GM19463 (cell line): Measurements from ENCODE around the gene SELENOF.
"Not testable (repeated sequence)": the region's sequence is repeated elsewhere in the genome, so short reads cannot be mapped to it uniquely, and the experiment has no call there.

Experiments used
- ATAC-seq: cut with Tn5 transposase; IDR thresholded peaks from one replicate; pipeline ENCODE4 v1.9.1; 2021; ENCODE audit warnings: mild to moderate bottlenecking, moderate library complexity; ENCODE audit not compliant: unreplicated experiment

Gene SELENOF

GRCh38 chr1:86821956-86822355, 92.0 kb downstream of the SELENOF start:
- no peak for ATAC-seq

GRCh38 chr1:86819970-86820369, 94.0 kb downstream of the SELENOF start:
- not testable (repeated sequence) for ATAC-seq

GRCh38 chr1:86817246-86817826, 96.6 kb downstream of the SELENOF start:
- ATAC-seq: not testable (repeated sequence)

GRCh38 chr1:86814118-86814517, 99.8 kb downstream of the SELENOF start:
- ATAC-seq: not testable (repeated sequence)
